NOMO-1 (cell line): Measurements from ENCODE around the gene ZNF324B.
"Not testable (repeated sequence)": the region's sequence is repeated elsewhere in the genome, so short reads cannot be mapped to it uniquely, and the experiment has no call there.

Experiments used
- DNase-seq, 2 experiments: peaks; one replicate each; lab custom pipeline; 2025; ENCODE audit not compliant: unreplicated experiment in 2 of 2; lab: John Stamatoyannopoulos, UW

The ZNF324B gene

DNA sequence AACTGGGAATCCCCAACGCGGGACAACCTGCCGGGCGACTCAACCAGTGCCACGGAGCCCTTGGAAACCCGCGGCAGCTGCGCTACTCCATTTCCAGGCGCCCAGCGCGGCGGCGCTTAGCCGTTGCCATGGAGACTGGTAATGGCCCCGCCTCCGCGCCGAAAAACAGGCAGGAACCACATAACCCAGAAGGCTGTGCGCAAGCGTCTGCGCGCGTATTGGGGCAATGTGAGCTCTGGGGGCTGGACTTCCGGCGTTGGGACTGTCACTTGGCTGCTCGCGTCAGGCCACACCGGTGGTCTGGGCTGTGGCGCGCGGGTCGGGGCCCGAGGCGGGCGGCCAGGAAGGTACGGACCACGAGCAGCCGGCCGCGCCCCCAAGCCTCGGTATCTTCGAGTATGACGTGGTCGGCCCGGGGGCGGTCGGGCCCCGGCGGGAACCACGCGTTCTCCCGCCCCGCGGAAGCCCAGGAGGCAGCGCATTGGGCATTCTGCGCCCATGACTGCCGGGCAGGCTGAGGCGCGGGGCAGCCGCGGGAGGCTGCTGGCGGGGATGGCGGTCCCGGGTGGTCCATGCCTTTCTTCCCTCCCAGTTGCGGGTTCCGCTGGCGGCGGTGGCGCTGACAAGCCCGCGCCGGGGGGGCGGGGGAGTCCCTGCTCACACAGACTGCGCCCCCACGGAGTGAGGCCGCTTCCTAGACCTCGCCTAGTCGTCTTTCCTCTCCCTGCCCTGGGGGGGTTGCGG, at the start of gene ZNF324B:
TSS of gene ZNF324B (plus strand) at position 265 of the 744 bp plus-strand sequence. CDS start 2,080 bp downstream, outside the sequence.
- DNase-seq: peak; percentile 96 to 99

DNA sequence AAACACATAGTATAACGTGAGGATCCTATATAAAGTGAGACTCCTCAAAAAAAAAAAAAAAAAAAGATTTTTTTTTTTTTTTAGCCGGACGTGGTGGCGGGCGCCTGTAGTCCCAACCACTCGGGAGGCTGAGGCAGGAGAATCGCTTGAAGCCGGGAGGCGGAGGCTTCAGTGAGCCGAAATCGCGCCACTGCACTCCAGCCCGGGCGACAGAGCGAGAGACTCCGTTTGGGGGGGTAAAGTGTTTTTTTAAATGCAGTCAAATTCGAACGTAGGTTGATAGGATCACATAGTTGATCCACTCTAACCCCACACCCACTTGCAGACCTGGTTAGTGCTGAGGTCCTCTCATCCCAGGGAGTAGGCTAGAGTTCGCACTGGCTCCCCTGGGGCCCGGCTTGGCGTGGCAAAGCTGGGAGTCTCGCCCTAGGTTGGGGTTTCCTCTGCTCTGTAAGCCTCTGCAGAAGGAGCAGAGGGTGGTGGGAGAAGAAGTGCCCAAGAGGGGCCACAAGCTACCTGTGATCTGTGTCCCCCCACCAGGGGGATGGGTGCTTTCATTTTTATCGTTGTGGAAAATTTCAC, 49.5 kb upstream of the ZNF324B start:
- DNase-seq: no peak

DNA sequence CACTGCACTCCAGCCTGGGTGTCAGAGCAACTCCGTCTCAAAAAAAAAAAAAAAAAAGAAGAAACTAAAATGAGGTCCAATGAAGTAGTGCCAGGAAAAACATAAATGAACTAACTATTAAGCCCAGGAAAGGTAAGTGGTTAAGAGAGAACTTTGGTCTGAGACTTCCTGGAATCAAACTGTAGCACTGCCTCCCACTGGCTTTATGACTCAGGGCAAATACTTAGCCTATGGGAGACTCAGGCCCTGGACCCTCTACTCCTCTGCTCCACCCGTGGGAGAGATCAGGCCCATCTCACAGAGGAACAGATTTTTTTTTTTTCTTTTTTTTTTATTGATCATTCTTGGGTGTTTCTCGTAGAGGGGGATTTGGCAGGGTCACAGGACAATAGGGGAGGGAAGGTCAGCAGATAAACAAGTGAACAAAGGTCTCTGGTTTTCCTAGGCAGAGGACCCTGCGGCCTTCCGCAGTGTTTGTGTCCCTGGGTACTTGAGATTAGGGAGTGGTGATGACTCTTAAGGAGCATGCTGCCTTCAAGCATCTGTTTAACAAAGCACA, 47.4 kb upstream of the ZNF324B start:
- not testable (repeated sequence) for DNase-seq

DNA sequence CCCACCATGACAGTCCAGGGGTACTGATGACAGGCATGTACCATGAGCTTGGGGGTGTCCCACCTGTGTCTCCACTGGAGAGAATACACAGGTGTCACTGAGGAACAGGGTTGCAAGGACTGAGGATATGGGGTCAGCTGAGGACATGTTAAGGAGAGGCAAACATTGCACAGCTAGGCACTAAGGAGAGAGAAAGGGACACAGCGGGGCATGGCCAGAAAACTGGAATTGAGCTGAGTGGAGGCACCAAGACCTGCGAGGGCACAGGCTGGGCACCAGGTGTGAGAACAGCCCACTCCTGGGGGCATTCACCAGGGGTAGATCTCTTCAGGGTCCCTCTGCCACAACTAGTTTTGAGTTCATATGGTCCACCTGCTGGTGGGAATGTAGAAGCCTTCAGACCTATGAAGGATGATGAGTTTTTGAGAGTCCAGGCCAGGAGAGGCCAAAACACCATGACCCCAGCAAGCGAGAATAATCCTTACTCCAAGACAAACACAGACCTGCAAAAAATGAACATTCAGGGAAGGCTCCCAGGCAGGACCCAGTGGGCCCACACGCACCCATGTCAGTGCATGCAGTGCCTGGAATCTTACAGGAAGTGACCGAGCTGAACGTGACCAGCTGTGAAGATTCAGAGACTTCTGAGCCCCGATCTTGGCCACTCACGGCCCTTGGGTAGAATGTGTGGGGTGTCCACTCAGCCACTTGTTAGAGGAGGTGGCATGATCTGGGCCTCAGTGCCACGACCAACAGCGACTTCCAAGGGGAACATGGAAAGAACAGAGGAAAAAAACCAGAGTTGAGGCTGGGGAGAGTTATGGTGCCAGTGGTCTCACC, 44.4 kb upstream of the ZNF324B start:
- no peak for DNase-seq

DNA sequence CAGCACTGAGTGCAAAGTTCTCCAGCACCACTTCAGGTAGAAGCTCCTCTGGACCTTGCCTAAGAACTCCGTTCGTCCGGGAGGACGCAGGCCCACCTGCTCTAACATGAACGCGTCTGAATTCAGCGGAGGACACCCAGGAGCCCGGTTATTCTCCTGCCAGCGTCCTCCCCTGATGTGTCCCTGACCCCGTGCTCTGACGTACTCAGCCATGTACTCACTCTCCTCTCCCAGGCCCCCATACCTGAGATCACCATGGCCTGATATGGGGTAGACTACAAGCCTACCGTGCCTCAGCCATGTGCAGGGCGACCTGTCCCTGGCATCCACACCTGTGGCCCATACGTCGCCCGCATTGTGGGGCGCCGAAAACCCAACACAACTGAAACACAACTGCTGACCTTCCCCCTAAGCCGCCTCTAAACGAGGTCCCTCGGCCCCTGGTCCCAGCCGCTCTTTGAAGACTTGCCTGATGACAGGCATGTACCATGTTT, 43.7 kb upstream of the ZNF324B start:
- DNase-seq: no peak

DNA sequence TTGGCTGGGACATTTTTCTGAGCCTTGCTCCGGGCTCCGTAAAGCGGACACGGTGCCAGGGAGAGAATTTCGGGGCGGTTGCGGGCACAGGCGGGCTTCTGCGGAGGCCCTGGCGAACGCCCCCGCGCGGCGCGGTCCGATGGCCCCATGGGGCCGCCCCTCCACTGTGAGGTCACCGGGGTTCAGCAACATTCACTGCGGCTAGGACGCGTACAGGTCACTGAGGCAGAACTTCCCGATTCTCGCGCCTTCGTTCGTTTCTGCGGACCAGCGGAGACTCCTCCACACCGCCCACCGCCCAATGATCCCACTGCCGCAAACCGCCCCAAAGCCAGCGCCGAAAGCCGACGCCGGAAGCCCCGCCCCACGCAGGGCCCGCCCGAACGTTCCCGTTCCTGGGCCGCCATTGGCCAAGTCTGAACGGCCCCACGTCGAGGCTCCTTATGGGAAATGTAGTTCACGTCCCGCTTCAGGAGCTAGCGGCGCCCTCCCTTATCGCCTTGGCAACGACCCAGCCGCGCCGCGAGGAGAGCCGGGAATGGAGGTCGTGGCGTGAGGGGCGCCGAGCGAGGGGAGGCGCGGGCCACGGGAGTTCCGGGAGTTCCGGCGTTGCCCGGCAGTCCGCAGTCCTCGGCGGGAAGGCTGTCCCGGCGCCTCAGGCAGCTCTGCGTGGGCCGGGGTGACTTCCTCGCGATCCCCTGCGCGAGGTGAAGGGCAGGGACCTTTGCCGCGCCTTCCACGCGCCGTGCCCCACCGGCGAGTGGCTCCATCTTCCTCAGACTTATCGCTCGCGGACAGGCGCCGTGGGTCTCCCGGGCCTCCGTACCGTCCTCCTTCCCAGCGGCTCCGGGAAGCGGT, 43.0 kb upstream of the ZNF324B start, which contains the start of gene ZNF584:
TSS of gene ZNF584 (plus strand) at position 498 of the 858 bp plus-strand sequence. CDS start 499 bp downstream, outside the sequence.
- DNase-seq: peak; percentile 96 to 98

DNA sequence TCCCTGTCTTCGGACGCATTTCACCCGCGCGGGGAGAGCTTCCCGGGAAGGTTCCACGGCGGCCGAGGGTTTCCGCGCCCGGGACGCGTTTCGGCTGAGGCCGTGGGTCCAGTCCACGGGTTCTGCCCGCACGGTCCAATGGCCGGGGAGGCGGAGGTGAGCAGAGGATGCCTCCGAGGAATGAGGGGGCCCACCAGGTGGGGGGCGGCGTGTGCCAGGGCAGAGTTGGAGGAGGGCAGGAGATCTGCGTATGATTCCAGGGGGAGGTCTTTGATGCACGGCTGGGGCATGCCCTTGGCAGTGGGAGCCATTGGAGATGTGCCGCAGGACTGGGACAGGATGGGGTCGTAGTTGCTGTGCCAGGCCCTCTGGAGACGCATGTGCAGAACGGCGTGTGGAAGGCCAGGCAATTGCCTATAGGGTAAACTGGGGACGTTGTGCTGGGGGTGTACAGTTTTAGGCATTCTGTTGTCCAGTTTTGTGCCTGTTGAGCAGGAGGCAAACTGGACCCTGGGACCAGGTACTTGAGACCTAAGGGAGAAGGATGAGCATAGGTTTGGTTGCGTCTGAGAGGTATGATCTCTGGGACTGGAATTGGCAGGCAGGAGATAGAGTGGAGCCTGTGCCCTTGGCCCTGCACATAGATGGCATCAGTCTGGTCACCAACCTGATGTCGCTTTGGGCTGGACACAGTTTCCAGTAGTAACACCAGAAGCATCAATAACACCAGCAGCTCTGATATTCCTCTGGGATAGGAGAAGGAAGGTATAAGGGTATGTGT, 42.2 kb upstream of the ZNF324B start:
- DNase-seq: peak; percentile 17 to 38

DNA sequence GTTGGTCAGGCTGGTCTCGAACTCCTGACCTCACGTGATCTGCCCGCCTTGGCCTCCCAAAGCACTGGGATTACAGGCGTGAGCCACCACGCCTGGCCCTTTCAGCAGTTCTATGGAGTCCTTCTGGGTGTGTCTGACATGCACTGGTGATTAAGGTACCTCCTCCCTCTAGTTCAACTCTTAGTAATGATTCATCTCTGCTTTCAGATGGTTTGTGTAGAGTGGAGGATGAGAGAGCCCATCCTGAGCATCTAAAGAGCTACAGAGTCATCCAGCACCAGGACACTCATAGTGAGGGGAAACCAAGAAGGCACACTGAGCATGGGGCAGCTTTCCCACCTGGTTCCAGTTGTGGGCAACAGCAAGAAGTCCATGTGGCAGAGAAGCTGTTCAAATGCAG, 34.8 kb upstream of the ZNF324B start:
- no peak for DNase-seq

DNA sequence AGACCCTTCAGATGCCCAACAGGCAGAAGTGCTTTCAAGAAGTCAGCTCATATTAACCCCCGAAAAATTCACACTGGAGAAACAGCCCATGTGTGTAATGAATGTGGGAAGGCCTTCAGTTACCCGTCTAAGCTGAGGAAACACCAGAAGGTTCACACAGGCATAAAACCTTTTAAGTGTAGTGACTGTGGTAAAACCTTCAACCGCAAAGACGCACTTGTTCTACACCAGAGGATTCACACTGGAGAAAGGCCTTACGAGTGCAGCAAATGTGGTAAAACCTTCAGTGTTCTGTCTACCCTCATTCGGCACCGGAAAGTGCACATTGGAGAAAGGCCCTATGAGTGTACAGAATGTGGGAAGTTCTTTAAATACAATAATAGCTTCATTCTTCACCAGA, 34.4 kb upstream of the ZNF324B start:
- DNase-seq: no peak

DNA sequence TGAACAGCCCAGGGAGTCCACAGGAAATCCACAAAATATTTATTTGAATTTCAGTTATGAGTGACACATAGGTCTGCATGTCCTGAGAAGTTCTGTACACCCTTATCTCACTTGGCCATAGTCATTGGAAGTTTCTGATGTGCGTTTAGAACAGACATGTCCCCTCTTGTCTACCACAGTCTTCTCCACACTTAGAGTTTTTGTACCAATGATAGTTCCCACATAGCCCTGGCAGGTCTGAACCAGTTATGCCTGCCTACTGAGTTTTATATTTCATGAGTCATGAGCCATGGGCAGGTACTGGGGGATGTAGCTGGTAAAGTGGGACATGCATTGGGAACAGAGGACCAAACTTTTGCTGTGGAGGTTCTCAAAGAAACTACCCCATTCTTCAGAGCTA, 22.8 kb upstream of the ZNF324B start:
- no peak for DNase-seq

DNA sequence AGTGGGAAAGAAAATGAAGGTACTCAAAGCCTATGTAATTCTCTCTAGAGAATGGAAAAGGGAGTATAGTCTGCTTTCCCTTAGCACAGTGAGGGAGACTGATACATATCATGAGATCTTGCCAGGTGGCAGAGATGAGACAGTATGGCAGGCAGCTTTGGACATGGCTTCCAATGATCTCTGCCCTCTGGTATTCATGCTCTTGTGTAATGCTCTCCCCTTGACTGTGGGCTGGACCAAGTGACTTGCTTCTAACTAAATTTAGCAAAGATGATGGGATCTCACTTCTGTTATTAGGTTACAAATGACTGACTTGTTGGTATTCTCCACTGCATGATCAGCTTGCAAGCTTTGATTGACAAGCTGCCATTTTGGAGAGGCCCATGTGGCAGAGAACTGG, 21.7 kb upstream of the ZNF324B start:
- DNase-seq: no peak

DNA sequence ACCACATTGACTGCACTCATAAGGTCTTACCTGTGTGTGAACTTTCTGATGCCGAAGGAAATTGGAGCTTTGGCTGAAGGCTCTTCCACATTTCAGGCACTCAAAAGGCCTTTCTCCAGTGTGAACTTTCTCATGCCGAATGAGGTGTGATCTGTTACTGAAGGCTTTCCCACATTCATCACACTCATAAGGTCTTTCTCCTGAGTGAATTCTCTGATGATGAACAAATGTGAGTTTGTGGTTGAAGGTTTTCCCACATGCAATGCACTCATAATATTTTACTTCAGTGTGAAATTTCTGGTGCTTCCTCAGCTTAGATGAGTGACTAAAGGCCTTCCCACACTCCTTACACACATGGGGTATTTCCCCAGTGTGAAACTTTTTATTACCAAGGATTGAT, 17.2 kb upstream of the ZNF324B start:
- DNase-seq: no peak

DNA sequence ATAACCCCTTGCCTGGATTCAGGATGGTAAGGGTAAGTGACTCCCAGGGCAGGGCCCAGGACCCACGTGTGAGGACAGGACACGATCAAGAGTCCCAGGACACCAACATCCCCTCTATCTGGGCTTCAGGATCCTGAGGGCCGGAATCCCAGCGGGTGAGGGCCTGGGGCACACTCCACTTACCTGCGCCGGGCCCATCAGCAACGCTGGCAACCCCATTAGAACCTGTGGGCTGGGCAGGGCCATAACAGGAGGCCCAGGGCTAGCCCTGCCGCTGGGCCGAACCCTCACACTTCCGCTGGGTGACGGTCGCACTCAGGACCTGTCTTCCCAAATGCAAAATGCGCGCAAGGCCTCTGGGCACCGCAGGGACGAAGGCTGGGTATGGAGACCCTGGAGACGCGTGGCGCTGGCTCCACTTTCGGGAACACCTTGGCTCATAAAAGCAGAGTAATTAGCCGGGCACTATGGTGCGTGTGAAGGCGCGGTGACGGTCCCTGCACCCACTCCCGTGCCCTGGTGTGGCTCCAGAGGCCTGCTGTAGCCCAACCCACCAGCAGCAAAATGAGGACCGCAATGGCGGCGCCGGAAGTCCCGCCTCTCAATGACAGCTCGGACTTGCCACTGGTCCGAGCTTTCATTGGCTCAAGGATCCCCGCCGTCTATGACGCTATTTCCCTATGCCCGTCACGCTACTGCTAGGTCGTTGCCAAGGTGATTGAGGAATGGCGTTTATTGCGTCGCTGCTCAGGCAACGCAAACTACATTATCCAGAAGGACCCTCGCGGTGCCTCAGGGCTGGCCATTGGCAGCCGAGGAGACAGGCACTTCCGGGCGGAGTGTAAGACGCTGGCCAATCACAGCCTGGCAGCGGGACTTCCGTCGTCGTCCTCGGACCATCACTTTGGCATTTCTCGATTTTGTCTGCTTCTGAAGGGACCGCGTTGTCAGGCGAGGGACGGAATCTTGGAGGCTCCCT, 11.6 kb upstream of the ZNF324B start, which contains the start of gene ZNF132:
TSS of gene ZNF132 (minus strand) at position 578 of the 979 bp plus-strand sequence. CDS start at position 246, 332 bp downstream.
- DNase-seq: peak; percentile 93 to 99

DNA sequence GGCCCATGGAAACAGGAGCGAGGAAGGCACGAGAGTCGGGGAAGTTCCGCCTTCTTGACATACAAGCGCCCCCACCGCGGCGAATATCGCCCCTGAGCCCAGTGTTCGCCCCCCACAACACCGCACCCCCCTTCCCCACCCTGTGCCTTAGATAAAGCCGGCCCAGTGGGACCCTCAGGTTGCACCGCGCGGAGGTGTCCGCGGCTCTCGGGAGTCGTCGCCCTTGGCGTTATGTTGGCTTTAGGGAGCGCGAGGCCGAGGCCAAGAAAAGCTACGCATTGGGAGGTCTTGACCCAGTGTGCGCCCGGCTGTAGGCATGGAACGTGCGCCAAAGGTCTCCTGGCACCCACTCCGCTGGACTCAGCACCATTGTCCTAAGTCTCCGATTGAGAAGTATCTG, 10.9 kb upstream of the ZNF324B start:
- DNase-seq: no peak

DNA sequence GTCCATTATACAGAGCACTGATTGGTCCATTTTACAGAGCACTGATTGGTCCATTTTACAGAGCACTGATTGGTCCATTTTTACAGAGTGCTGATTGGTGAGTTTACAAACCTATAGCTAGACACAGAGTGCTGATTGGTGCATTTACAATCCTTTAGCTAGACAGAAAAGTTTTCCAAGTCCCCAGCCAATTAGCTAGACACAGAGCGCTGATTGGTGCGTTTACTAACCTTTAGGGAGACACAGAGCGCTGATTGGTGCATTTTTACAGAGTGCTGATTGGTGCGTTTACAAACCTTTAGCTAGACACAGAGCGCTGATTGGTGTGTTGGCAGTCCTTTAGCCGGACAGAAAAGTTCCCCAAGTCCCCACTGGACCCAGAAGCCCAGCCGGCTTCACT, 8.4 kb upstream of the ZNF324B start:
- not testable (repeated sequence) for DNase-seq

DNA sequence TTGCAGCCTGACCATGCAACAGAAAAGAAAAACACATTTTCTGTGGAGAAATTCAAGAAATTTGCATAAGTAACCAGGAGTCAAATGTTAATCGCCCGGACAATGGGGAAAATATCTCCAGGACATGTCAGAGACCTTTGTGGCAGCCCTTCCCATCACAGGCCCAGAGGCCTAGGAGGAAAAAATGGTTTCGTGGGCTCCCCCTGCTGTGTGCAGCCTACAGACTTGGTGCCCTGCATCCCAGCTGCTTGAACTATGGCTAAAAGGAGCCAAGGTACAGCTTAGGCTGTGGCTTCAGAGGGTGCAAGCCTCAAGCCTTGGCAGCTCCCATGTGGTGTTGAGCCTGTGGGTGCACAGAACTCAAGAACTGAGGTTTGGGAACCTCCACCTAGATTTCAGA, 2.6 kb upstream of the ZNF324B start:
- not testable (repeated sequence) for DNase-seq

DNA sequence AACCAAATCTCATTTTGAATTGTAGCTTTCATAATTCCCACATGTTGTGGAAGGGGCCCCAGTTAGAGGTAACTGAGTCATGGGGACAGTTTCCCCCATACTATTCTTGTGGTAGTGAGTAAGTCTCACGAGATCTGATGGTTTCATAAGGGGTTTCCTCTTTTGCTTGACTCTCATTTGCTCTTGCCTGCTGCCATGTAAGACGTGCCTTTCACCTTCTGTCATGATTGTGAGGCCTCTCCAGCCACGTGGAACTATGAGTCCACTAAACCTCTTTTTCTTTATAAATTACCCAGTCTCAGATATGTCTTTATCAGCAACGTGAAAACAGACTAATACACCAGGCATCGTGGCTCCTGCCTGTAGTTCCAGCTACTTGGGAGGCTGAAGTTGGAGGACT, 1.4 kb upstream of the ZNF324B start:
- not testable (repeated sequence) for DNase-seq

DNA sequence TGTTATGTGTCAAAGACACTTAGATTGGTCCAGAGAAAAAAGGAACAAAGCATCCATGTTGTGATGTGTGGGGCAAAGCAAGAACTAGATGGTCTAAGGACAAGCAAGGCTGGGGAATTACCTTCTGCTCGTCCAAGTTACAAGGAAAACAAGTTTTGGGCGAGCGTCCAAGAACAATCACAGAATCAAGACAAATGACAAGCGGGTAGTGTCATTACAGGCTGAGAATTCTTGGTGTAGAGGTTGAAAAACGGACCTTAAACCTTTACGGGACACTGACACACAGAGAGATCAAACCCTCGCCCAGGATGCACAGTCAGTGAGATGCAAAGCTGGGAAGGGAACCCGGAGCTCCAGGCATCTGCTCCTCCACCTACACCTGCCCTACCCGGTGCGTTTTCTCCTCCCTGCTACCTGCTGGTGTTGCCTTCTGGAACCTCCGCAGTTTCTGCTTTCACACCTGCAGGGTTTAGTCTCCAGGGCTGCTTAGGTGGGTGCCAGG, 515 bp upstream of the ZNF324B start:
- no peak for DNase-seq
